HG02763 (cell line): ENCODE data around the gene ZNF112.
"Not testable (repeated sequence)": the region's sequence is repeated elsewhere in the genome, so short reads cannot be mapped to it uniquely, and the experiment has no call there.

Experiments used
- ATAC-seq: cut with Tn5 transposase; IDR thresholded peaks from one replicate; pipeline ENCODE4 v1.9.1; 2021; ENCODE audit warnings: mild to moderate bottlenecking, moderate library complexity; ENCODE audit not compliant: unreplicated experiment

ZNF112 gene

GRCh38 chr19:44356383-44357111, at the start of gene ZNF112:
Gene ZNF112 (minus strand): TSS chr19:44356680. CDS start chr19:44340539, 16,141 bp downstream.
- no peak for ATAC-seq

DNA sequence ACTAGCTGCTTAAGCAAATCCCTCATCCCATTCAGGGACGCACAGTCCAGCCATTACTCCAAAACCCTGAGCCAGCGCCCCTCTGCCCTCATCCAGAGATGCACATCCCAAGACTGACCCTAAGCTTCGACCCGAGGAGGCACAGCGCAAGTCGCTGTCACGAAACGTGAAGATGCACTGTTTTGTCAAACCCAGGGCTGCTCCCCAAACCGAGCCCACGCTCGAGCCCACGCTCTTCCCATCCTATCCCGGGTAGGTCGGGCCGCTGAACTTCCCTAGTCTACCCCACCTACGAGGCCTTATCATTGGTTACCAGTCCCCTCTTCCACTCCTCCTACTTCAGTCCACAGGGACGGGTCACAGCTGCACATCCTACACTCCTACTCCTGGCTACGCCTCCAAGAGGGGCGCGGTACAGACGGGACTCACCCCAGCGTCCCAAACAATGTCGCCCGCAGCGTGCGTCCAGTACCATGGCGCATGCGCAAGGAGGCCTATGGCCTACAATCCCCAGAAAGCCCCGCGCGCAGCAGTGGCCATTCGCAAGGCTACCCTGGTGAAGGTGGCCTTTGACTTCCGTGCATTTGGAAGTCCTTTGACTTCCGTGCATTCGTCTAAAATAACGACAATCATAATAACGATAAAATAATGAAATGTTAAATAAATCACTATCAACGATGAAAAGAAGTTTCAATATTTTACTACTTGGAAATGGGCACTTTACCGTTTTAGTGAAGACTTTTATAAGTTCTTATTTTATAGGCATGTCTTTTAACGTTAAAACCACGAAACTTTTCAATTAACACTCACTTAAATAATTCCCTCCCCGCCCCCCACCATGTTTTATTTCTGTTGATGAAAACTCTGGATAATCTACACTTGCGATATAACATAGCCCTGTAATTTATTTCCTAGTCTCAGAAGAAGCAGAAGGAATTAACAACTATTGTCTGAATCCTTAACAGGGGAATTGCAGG, 44.9 kb upstream of the ZNF112 start, which contains the start of gene ZNF285:
ZNF285 (minus strand) TSS at position 470 of the 977 bp plus-strand sequence. CDS start 4,395 bp downstream, outside the sequence.
- peak; percentile 72 for ATAC-seq

DNA sequence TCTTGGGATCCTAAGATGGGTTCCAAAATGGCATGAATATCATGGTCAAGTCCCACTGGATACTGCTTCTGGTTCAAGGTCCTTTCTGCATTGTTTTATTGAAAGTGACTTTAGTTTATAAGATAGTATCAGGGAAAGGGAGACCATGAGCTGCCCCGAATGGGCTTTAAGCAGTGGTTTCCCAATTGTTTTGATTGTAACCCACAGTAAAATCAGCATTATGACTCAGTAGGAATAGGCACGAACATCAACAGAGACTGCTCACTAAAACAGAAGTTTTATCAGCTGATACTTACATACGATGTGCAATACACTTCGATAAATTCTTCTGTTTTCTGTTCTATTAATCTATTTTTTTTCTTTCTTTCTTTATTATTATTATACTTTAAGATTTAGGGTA, 32.8 kb upstream of the ZNF112 start:
- not testable (repeated sequence) for ATAC-seq

DNA sequence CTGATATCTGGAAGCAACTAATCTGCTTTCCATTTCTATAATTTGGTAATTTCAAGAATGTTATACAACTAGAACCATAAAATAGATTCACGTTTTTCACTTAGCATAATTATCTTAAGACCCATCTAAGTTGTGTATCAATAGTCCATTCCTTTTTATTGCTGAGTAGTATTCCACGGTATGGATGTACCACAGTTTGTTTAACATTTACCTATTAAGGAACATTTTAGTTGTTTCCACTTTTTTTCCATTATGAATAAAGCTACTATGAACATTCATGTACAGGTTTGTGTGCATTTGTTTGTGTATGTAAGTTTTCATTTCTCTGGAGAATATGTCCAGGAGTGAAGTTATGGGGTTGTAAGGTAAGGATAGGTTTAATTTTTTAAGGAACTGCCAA, 18.3 kb upstream of the ZNF112 start:
- no peak for ATAC-seq

GRCh38 chr19:44371815-44372480, 15.5 kb upstream of the ZNF112 start:
- no peak for ATAC-seq

DNA sequence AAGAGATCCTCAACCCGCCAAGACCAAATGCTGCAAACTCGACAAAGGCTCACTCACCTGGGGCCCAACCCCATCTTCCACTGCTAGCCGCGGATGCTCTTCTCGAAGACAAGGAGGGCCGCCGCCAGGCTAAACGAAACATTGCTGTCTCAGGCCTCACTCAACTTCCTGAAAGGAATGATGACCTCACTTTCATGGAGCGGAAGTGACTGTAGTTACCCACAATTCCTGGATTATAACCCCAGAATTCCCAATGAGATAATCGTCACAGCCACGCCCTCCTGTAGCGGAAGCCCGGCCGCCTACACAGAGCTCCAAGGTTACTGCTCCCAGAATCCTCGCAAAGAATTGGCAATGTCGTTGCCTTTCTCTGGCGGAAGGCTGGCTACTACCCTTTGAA, 10.5 kb upstream of the ZNF112 start:
- ATAC-seq, result no peak

DNA sequence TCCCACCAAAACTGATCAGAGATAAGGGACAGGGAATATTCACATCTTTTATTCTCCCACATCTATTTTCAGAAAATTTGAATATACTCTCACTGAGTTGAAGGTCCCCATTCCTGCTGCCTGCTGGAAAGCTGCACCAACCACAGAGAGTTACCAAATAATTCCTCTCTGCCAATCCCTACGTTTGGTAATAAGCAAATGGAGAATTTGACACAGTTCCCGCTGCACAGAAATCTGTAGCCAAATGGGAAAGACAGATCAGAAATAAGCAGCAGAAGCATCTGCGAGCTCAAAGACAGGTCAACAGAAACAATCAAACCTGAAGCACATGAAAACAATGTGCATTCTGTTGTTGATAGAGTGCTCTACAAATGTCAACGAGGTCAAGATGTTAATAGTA, 9.9 kb downstream of the ZNF112 start:
- no peak for ATAC-seq

- no peak for ATAC-seq
These were observed 10.5 kb downstream of the ZNF112 start for GRCh38 chr19:44345959-44346358.

- no peak for ATAC-seq
These were observed 12.2 kb downstream of the ZNF112 start for GRCh38 chr19:44344255-44344654.

GRCh38 chr19:44341794-44342193, 14.7 kb downstream of the ZNF112 start:
- ATAC-seq, result no peak

DNA sequence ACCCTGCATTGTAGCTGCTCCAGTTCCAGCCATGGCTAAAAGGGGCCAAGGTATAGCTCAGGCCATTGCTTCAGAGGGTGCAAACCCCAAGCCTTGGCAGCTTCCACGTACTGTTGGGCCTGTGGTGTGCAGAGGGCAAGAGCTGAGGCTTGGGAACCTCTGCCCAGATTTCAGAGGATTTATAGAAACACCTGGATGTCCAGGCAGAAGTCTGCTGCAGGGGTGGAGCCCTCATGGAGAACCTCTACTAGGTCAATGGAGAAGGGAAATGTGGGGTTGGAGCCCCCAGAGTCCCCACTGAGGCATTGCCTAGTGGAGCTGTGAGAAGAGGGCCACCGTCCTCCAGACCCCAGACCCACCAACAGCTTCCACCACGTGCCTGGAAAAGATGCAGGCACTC, 21.8 kb downstream of the ZNF112 start:
- ATAC-seq, result not testable (repeated sequence)

GRCh38 chr19:44332145-44332544, 24.3 kb downstream of the ZNF112 start:
- no peak for ATAC-seq

DNA sequence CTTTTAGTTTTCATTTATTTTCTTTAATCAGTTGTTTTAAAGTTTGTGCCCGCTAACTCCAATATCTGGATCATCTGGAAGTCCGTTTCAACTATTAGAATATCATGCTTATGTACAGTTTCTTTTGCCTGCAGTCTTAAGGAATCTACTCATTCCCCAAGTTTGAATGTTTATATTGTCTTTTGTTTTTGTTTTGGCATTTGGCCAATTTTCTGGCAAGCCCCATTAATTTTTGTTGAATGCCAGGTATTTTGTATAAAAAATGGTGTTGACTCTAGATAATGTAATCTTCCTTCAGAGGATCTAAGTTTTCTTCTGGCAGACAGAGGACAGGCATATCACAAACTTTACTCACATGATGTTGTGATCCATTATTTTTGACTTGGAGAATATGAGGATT, 40.6 kb downstream of the ZNF112 start:
- no peak for ATAC-seq

- no peak for ATAC-seq
These were observed 43.2 kb downstream of the ZNF112 start for GRCh38 chr19:44313231-44313630.

DNA sequence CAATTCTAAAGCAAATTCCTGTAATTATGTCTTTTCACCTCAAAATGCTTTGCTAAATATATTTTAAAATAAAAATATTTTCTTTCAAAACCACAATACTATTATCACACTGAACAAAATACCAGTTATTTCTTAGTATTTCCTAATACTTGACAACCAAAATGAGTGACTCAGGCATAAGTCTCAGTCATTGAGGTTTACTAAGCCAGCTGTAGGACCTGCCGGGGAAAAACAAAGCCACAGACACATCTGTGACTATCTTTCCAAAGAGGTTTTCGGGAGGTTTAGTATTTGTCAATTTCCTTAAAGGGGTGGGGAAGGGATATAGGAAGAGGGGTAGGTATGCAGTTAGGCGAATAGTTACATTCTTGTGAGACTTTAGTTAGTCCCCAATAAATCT, 48.5 kb downstream of the ZNF112 start:
- no peak for ATAC-seq

DNA sequence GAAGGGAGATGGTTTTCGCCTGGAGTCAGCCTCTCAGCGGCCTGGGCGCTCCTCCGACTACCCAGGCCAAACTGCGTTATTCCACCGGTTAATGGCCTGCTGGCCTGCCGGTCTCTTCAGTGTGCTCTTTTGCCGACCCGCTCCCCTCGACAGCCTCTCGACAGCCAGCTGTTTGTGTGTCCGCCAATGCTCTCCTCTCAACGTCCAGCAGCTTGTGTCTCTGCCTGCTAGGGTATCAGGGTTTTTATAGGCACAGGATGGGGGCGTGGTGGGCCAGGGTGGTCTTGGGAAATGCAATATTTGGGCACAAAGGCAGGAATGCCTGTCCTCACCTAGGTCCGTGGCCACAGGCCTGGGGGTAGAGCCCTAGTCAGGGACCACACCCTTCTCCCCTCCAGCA, 50.2 kb downstream of the ZNF112 start:
- ATAC-seq, result no peak

GRCh38 chr19:44305457-44305856, 51.0 kb downstream of the ZNF112 start:
- no peak for ATAC-seq

DNA sequence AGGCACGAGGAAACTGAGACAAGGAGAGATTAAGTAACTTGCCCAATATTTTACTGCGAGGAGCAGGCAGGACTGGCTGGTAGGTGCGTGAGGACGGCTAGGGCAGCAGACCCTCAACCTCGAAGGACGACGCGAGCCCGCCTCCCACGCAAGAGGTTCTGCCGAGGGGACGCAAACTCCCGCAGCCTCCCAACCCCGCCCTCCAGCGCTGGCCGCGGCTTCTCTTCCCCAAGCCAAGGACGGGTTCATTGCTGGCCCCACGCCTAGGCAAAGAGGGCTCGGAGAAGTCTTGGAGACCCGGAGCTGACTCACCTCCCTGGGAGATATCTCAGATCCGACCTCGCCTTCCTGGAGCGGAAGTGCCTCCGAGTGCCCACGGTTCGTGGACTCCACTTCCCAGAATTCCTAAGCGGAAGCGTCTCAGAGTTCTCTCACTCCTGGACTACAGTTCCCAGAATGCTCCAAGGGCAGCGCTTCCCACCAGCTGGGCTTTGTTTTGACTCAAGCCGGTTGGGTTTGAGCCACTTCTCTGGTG, 51.8 kb downstream of the ZNF112 start, which contains the start of gene ZNF235:
ZNF235 (minus strand) TSS at position 367 of the 535 bp plus-strand sequence. CDS start 1,621 bp downstream, outside the sequence.
- ATAC-seq, result peak; percentile 89

DNA sequence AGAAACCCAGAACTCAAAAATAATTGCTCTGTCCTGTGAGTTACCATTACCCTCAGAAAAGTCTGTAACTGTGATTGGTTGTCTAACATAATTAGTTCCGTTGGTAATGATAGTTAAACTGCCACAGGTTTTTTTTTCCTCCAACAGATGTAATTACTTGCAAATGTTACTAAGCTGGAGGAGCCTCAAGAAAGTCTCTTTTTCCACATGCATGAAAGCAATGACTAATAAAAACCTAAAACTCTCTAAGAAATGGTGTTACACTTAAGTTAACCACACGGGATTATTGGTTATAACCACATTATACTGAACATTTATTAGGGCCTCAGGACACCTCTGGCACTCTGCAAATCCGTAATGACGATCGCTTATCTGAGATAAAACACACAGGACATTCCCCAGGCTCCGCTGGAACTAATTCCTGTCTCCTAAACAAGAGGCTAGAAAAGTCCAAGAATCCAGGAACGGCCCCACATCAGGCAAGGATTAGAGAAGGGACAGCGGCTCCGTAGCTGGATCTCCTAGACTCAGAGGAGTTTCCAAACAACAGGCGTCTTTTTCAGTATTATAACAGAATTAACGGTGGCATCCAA, 52.4 kb downstream of the ZNF112 start:
- ATAC-seq, result no peak

DNA sequence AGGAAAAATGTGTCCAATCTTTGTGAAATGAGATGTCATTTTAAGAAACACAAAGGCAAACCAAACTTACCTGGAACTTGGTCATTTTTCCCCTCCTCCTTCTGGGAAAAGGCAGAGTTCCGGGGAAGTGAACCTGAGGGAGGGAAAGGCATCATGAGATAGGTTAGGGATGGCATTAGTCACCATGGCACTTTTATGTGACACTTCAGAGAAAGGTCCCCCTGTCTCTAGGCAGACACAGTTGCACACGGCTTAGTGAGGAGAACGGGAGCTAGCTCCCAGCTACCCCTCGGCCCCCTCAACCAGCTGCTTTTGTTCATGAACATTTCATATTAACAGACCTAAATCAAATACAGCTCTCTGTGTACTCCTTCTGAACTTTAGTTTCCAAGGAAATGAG, 53.2 kb downstream of the ZNF112 start:
- no peak for ATAC-seq
